T-helper 9 cell (primary cell): ENCODE data around the gene CAPRIN1.
A peak's percentile ranks its signal among the peaks of the same experiment; 100 is the strongest.

Source experiments
- DNase-seq: peaks from one replicate; pipeline ENCODE4 v3.0.0-alpha.2; 2020

The CAPRIN1 gene

GRCh38 chr11:34098813-34099212, 47.3 kb downstream of the CAPRIN1 start:
- no peak for DNase-seq

DNA sequence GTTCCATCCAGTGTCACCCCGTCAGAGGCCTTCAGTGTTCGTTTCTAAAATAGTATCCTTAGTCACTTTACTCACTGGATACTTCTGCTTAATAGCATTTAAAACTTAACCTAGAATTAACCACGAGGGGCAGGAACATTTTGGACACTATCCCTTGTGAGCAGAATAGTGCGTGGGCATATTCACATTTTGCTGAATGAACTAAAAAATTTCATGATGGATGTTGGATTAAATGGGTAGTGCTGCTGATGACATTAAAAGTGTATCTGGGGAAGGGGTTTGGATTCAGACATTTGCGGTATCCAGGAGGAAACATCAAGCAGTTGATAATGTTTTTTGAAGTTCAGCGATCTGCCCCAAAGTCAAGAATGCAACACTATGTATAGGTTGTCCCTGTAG, 53.1 kb downstream of the CAPRIN1 start:
- no peak for DNase-seq

- peak; percentile 95 for DNase-seq
Observed at GRCh38 chr11:34105079-34105956, 53.8 kb downstream of the CAPRIN1 start, which contains the start of gene NAT10. NAT10 (plus strand) TSS chr11:34105629; CDS start chr11:34108226, 2,597 bp downstream.

DNA sequence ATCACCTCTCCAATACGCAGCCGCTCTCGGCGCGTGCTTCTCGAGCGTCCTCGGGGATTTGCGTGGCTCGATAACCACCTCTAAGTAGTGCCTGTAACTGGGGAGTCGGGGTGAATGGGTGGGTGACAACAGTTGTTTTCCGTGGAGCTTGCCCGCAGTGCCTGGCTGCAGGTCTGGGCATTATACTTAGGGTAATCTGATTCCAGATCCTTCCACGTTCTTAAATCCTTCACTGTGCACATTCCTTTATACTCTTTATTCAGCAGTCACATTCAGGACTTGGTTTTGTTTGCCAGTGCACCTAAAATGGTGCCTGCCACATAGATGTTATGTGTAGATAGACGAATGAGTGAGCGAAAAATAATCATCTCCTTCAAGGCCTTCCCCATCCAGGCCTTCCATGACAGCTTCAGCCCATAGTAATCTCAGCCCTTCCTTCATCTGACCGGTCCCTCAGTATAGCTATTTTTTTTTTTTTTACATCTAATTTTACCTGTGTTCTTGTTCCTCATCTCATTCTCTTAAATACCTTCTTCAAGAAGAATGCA, 54.5 kb downstream of the CAPRIN1 start:
- DNase-seq, result no peak

DNA sequence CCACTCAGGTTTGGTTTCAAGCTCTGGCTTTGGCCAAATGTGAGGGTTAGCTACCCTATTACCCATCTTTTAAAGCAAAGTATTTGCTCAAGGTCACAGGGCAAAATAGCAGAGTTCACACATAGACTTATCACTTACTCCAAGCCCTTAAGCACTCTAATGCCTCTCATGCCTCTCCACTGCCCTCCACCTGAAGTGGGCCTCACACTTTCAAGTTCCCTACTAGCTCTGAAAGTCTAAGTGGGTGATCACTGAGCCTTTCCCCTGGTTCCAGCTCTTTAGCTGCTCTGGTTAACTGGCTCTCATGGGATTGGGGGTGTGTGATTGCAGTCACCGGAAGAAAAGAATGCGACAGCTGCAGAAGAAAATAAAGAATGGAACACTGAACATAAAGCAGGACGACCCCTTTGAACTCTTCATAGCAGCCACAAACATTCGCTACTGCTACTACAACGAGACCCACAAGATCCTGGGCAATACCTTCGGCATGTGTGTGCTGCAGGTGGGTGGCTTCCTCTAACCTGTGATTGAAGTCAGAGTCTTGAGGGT, 60.3 kb downstream of the CAPRIN1 start:
- DNase-seq, result no peak

GRCh38 chr11:34114014-34114413, 62.5 kb downstream of the CAPRIN1 start:
- DNase-seq, result no peak

DNA sequence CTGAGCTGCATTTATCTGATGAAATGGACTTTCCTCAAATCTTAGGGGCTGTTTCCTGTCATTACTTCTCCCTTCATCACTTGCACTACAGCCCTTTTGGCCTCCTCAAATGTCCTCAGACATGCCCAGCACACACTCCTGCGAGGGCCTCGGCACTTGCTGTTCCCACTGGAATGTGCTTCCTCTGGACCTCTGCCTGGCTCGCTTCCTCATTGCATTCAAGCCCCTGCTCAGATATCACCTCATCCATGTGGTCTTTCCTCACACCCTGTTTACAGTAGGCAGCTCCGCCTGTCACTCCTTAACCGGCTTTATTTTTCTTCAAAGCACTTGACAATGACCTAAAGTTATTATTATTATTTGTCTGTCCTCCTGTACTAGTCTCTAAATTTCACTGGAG, 62.9 kb downstream of the CAPRIN1 start:
- no peak for DNase-seq

DNA sequence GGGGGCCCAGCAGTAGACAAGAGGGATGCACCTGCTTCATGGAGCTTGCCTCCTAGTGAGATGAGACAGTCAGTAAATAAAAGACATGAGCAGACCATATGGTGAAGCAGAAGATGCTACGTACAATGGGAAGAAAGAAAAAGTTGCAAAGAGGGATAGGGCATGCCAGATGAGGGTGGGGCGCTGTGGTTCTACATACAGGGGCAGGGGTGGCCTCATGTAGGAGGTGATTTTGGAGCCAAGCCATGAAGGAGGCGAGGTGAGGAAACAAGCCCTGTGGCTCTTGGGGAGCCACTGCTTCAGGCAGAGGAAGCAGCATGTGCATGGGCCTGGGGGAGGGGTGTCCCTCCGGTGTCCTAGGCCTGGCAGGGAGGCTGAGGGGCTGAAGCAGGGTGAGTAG, 69.1 kb downstream of the CAPRIN1 start:
- no peak for DNase-seq

- DNase-seq, result no peak
Observed at GRCh38 chr11:34124885-34125668, 73.5 kb downstream of the CAPRIN1 start.

GRCh38 chr11:34126959-34127848, 75.7 kb downstream of the CAPRIN1 start:
- DNase-seq, result no peak

DNA sequence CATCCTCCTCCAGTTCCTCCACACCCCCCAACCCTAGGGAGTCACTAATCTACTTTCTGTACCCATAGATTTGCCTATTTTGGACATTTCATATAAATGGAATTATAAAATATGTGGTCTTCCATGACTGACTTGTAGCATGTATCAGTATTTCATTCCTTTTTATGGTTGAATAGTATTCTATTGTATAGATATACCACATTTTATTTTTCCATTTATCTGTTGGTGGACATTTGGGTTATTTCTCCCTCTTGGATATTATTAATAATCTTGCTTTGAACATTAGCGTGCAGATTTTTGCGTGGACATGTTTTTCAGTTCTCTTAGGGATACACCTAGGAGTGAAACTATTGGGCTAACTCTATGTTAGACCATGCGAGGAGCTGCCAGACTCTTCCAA, 77.3 kb downstream of the CAPRIN1 start:
- DNase-seq, result no peak

DNA sequence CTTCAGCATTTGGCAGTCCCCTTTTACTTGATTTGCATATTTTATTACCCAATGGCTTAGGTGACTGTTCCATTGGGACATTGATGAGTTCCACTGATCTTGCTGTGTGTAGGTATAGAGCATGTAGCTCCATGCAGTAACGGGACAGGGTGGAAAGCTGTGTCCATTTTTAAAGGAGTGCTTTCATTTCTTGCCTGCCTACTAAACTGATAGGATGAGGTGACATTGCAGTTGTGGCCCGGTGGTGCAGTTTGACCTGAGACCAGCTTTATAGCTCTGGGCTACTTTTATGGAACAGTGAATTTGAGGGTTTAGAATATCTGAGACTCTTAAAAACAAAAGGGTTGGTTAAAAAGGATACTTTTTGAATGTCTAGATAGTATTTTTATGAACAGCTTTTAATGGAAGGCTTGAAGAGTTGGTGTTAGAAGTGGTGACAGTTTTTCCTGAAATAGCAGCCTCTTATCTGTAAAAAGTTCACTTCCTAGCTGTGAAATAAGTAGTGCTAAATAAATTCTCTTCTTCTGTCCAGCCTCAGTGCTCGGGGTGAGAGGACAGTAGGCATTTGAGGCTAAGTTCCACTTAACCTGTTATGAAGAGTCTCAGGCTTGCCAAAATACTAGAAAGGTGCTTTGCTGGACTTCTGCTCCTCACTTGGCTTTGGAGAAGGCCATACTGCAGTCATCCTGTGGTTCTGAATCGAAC, 80.9 kb downstream of the CAPRIN1 start:
- DNase-seq, result no peak

DNA sequence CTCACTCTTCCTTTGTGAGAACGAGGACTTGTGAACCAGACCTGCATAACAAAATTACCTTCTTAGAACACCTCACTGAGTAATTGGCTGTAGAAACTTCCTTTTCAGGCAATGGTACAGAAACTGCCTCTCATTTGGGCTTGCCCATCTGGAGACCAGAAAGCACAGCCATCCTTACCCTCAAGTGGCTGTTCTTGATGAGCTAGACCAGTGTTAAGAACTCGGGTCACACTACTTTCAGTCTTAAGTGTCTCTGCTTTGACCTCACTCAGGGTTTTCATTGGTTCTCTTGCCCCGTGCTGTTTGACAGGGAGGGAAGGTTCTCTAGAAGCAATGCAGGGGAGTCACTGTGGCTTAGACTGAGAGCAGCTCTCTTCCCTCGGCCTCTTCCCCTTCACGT, 83.2 kb downstream of the CAPRIN1 start:
- DNase-seq, result no peak

DNA sequence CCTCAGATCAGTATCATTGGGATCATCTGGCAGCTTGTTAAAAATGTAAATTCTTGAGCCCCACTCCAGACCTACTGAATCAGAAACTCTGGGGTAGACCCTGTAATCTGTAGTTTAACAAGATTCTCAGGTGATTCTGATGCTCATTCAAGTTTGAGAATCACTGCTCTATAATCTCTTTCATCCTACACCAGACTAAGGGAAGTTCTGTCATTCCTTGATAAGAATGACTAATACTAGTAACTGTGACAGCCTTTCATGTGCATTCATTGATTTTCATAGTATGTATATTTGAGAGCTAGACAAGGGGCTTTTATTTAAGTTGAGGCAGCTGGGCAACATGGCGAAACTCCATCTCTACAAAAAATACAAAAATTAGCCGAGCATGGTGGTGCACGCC, 83.9 kb downstream of the CAPRIN1 start:
- DNase-seq, result no peak

DNA sequence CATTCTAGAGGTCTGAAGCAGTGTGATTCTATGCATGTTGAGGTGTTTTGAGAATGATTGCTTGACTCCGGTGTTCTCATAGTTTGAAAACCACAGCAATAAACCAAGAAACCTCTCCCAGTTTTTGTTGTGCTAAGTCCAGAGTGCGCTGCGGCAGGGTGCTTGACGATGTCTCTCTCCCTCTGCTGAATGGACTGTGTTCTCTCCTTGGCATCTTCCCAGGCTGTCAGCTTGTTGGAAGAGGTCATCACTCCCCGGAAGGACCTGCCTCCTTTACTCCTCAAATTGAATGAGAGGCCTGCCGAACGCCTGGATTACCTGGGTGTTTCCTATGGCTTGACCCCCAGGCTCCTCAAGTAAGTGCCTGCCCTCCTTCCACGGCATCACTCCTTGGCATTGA, 84.9 kb downstream of the CAPRIN1 start:
- no peak for DNase-seq

DNA sequence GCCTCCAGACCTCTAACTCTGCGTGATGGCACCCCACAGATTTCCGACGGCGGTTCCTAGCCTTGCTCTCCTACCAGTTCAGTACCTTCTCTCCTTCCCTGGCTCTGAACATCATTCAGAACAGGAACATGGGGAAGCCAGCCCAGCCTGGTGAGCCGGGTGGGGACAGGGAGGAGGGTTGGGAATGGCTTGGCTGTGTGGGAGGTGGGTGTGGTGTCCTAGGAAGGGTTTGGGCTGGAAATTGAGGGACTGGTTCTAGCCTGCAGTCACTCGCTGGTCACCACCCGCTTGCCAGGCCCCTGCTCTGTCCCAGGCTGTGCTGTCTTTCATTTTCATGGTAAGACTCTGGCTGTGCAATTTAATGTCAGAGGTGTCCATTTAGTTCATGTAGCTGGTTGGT, 87.8 kb downstream of the CAPRIN1 start:
- no peak for DNase-seq

DNA sequence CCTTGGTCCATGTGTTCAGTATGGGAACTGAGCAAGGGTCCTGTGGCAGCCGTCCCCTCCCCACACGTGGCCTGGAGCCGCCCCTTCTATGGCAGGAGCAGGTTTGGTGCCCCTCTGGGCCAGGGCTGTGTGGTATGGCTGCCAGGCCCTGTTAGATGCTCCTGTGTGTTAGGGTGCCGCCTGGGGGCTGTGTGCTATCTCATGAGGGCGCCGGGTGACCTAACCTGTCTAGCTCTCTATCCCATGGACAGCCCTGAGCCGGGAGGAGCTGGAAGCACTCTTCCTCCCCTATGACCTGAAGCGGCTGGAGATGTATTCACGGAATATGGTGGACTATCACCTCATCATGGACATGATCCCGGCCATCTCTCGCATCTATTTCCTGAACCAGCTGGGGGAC, 88.6 kb downstream of the CAPRIN1 start:
- no peak for DNase-seq

GRCh38 chr11:34143048-34143447, 91.5 kb downstream of the CAPRIN1 start:
- no peak for DNase-seq

DNA sequence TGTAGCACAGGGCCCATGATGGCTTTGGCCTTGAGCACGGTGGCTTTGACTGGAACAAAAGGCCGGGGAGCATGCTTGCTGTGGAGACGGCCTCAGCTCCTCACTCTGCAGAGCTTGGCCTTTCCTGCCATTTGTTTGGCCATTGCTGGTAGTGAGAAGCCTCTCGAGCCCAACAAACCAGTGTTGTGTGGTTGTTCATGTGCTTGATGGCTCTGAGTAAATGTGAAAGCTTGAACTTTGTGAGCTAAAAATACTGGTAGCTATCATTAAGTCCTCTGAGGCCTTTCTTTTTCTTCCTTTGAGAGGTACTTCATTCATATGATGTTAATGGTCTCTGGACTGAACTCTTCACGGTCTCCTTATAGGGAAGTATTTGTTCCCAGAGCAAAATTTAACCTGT, 93.5 kb downstream of the CAPRIN1 start:
- DNase-seq, result no peak

DNA sequence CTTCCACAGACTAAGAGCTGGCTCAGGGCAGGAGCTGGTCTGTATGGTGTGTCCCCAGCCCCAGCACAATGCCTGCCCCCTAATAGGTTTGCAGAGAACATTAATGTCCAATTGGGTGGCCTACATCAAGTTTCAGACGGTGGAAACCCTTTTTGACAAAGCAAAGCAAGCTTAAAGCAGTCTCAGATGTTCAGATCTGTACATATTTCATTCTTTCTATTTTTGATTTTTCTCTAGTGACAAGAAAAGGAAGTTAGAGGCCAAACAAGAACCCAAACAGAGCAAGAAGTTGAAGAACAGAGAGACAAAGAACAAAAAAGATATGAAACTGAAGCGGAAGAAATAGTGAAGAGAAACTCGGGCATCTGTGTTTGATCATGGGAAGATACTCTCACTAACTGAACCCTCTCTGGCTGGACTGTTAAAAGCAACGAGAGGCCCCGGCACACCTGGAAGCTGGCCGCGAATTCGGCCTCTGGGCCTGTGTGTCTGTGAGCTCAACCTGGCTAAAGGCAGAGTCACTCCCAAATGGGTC, 94.4 kb downstream of the CAPRIN1 start:
- DNase-seq, result no peak

DNA sequence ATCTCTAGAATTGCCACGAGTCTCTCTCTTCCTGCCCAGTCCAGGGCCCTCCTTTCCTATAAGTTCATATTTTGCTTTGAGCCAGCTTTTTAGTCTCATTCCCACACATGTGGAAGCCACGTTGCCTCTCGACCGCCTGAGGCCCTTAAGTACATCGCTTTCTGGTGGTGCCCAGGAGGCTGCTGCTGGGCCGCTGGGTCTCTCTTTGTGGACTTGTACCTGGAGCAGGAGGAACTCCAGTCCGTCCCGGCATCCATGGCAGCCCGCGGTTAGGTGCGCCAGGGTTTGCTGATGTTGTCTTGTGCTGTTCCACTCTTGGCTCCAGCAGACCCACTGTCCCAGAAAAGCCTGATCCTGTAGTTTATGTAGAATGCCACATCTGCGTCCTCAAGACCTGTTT, 94.9 kb downstream of the CAPRIN1 start:
- no peak for DNase-seq
